Left colon (tissue), 2 donors: ENCODE results near the gene NRIP1. TPM values are rescaled to one million over a fixed set of nuclear protein-coding genes. Genes with fewer than 3 reads are reported as not detected.
"Not testable (repeated sequence)": the region's sequence is repeated elsewhere in the genome, so short reads cannot be mapped to it uniquely, and the experiment has no call there.

Source experiments
- ATAC-seq: fragments of 200-7000 bp; cut with Tn5 transposase; one replicate; pipeline ENCODE4 v1.9.1; 2020; ENCODE audit warnings: mild to moderate bottlenecking, moderate library complexity
- DNase-seq, 2 donors: peaks; one replicate each; pipeline ENCODE4 v3.0.0-alpha.2; 2020
- intact Hi-C, 2 donors: fragments of 100-400 bp; cut with DNase I in 1 of 2; cut with micrococcal nuclease in 1 of 2; formaldehyde crosslinking; loops; one replicate each; pipeline versions ENCODE4 v1.11.2 to v1.14.0; 2022; cut with DNase I, micrococcal nuclease
- total RNA-seq, 2 donors: library from RNA; stranded (reverse); fragmentation: NEBNext Ultra II Directional; extraction: Animal tissue kit (Norgen Biotek cat#: 25700); gene quantifications; one replicate each; pipeline ENCODE4 v1.2.1, GENCODE V29; 2021
- donor health status: DM: no; HTN: no; CAD: no.
- donor health status: DM: yes; HTN: yes; CAD: no.

The NRIP1 gene
- total RNA-seq, 2 donors from 2014 or later, result 78.5 to 82.9 TPM

GRCh38 chr21:15053500-15053899, 11.3 kb downstream of the NRIP1 start:
- ATAC-seq (no peak), DNase-seq (no peak)
- intact Hi-C loops, result loop anchor here in 1 of 2 donors (10.0 kb wide), 1 partner anchor 431 kb away; no protein-coding TSS in a partner anchor

GRCh38 chr21:15052459-15052763, 12.4 kb downstream of the NRIP1 start:
- DNase-seq, result no peak
- no peak for ATAC-seq
- intact Hi-C loops, result loop anchor here in 1 of 2 donors (10.0 kb wide), 1 partner anchor 432 kb away; no protein-coding TSS in a partner anchor

- intact Hi-C loops, result loop anchor here in 1 of 2 donors (10.0 kb wide), 1 partner anchor 433 kb away; no protein-coding TSS in a partner anchor
- peak; percentile 77 for ATAC-seq
- peak in 1 of 2 donors; percentile 25 for DNase-seq
Observed at GRCh38 chr21:15051644-15052458, 12.9 kb downstream of the NRIP1 start.

DNA sequence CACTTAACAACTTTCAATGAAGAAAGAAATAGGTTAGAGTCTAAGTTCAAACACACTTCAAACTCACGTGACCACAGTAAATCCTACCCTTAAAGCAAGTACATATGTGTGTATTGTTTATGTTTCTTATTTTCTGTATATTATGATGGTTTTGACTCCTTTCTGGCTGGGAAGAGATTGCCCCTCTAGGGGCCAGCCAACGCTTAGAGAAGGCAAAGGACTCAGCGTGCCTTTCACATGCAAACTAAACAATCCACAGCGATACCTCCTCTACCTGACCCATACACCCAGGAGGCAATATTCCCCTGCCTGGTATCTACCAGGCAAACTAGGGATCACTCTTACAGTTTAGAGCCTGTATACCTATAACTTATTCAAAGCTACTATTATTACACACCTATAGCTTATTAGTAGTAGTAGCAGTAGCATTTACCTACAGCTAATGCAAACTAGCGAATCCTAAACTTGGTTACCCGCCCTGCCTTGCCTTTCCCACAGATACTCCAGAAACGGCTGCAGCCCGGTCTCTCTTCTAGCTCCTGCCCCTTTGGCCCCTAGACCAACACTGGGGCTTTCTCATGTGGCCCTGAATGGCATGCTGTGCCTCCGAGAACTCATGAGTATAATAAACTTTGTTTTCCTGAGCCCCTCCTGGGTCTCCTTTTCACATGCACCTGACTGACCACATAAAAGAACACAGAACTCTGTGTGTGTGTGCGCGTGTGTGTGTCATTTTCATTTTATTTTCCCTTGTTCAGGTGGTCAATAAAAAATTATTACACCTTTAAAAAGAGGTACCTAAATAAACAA, 14.0 kb downstream of the NRIP1 start:
- ATAC-seq, result peak; percentile 61
- intact Hi-C loops, result loop anchor here in 1 of 2 donors (10.0 kb wide), 1 partner anchor 434 kb away; no protein-coding TSS in a partner anchor
- peak; percentile 50 to 62 for DNase-seq

DNA sequence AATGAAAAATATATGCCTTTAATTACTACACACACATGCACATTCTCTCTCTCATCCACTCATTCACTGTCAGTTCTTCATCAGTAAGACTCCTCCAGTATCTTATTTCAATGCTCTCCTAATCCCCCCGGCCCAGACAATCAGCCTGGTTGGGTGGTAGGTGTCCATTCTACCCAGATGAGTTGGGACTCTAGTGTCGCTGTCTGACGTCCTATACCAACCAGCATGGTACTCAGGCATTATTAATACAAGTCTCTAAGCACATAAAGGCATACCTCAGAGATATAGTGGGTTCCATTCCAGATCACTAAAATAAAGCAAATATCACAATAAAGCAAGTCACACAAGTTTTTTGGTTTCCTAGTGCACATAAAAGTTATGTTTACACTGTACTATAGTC, 19.8 kb downstream of the NRIP1 start:
- DNase-seq, result no peak
- intact Hi-C loops, result no loop called here
- no peak for ATAC-seq

DNA sequence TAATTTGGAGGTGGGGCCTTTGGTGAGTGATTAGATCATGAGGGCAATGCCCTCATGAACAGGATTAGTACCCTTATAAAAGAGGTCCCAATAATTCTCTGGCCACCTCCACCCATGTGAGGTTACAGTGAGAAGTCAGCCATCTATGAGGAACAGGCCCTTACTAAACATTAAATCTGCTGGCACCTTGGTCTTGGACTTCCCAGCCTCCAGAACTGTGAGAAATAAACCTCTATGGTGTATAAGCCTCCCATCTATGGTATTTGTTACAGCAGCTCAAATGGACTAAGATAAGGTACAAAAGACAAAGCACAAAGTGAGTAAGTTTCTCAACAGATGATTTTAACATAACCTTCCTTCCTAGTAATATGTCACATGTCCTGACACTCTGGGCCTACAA, 22.3 kb downstream of the NRIP1 start:
- ATAC-seq, result no peak
- intact Hi-C loops, result no loop called here
- DNase-seq, result no peak

DNA sequence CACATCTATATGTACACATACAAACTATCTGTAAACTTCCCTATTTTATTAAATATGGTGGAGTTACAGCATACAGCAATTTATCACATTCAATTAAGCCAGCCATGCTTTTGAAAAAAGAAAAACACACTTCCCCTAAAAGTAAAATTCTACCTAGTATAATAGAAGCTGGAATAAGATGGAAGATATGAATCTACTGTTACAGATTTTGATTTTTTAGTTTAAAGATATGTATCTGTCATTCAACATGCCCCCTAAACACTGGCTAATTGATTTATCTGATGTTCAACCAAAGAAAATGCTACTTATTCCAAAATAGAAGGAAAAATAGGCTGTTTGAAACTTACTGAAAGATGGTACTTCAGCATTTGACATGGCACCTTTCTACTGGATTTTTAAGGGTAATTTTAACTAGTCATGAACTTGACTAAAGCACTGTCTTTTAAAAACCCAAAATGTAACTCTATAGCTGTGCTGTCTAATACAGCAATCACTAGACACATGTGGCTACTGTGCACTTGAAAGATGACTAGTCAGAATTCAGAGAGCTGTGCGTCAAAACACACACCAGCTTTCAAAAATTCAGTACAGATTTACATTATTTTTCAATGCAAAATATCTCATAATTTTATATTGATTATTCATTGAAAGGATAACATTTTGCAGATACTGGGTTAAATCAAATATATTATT, 25.0 kb downstream of the NRIP1 start:
- ATAC-seq, result no peak
- intact Hi-C loops, result no loop called here
- DNase-seq, result no peak

- ATAC-seq (peak; percentile 75), DNase-seq (no peak)
- intact Hi-C loops, result no loop called here
Observed at GRCh38 chr21:15037900-15038293, 26.9 kb downstream of the NRIP1 start.

- intact Hi-C loops, result no loop called here
- DNase-seq, result no peak
- ATAC-seq, result peak; percentile 34
Observed at GRCh38 chr21:15037095-15037899, 27.5 kb downstream of the NRIP1 start.

DNA sequence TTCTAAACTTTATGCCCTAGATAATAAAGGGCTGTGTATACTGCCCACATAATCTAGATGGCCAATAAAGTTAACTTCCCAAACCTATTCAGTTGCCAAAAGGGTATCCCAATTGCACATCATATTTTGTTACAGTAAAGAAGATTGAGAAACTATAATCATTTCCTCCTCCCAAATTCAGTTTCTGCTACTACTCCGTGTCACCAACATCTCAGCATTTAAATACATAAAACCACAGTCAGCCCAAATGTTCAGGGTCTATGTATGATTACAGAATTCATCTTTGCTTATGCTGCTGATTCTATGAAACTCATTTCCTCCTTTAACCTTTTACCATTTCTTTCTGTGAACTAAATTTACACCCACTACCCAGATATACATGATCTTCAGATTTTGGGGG, 28.6 kb downstream of the NRIP1 start:
- DNase-seq (no peak), ATAC-seq (no peak)
- intact Hi-C loops, result no loop called here

GRCh38 chr21:15034126-15034853, 30.5 kb downstream of the NRIP1 start:
- intact Hi-C loops, result no loop called here
- ATAC-seq, result peak; percentile 44
- DNase-seq, result no peak

DNA sequence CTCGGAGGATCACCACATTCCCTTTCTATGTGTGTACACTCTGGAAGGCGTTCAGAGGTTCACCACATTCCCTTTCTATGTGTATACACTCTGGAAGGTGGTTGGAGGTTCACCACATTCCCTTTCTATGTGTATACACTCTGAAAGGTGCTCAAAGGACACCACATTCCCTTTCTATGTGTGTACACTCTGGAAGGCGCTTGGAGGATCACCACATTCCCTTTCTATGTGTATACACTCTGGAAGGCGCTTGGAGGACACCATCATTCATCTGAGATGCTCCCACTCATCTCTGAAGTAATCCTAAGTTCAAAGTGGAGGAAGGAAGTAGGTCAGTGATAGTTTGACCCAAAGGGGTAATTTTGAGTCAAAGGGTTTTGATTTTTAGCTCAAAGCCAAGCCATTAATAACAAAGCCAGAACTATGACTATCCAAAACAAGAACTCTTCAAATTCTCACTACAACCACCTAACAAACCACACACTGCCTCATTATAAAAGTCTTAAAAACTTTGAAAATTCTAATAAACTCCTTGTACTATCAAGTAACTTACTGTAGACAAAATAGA, 32.9 kb downstream of the NRIP1 start:
- ATAC-seq (no peak), DNase-seq (no peak)
- intact Hi-C loops, result no loop called here

DNA sequence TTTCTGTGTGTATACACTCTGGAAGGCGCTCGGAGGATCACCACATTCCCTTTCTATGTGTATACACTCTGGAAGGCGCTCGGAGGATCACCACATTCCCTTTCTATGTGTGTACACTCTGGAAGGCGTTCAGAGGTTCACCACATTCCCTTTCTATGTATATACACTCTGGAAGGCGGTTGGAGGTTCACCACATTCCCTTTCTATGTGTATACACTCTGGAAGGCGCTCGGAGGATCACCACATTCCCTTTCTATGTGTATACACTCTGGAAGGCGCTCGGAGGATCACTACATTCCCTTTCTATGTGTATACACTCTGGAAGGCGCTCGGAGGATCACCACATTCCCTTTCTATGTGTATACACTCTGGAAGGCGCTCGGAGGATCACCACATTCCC, 33.4 kb downstream of the NRIP1 start:
- intact Hi-C loops, ATAC-seq, DNase-seq: not testable (repeated sequence)

GRCh38 chr21:15030861-15031260, 33.9 kb downstream of the NRIP1 start:
- DNase-seq, intact Hi-C loops, ATAC-seq: not testable (repeated sequence)

DNA sequence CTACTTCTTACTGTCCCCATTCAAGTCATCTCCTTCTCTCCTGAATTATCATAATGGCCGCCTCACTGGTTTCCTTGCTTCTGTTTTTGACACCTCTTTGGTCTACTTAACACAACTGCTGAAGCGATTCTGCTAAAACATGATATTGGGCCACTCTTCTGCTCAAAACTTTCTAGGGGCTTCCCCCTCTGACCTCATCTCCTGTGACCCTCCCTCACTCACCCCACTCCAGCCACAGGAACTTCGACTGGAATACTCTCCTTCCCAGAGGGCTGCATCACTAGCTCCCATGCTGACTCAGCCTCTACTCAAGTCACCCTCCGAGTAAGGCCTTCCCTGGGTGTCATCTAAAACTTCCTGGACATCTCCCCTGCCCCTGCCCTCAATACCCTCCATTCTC, 35.7 kb downstream of the NRIP1 start:
- no peak for ATAC-seq

GRCh38 chr21:15028186-15028585, 36.6 kb downstream of the NRIP1 start:
- intact Hi-C loops, result no loop called here
- ATAC-seq, result peak; percentile 18
- DNase-seq, result no peak

More for the DNA sequence above, 35.7 kb downstream of the NRIP1 start:
- no peak for DNase-seq
- intact Hi-C loops, result no loop called here

- ATAC-seq (no peak), DNase-seq (no peak)
- intact Hi-C loops, result no loop called here
Observed at GRCh38 chr21:15027056-15027455, 37.7 kb downstream of the NRIP1 start.

DNA sequence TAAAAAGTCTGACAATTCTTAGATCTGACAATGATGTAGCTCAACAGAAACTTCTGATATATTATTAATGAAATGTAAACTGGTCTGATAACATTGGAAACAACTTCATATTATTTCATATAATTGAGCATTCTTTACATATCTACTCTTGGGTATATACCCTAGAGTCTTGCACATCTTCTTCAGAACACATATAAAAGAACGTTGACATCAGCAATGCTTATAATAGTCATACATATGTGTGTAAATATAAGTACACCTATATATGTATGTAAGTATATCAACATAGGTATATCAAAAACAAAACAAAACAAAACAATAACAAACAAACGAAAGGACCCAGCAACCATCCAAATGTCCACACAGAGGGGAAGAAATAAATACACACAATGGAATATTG, 38.4 kb downstream of the NRIP1 start:
- intact Hi-C loops, result no loop called here
- DNase-seq (no peak), ATAC-seq (no peak)
